SK-N-SH (cell line): ENCODE measurements around the gene RPRM. TPM values are rescaled to one million over a fixed set of nuclear protein-coding genes. Genes with fewer than 3 reads are reported as not detected.

Experiments used
- CTCF ChIA-PET: fragments of 300-600, 350-600 bp; formaldehyde crosslinking; extraction: SDS; loops from one replicate; lab custom pipeline; 2021; lab: Yijun Ruan, JAX
- POLR2A ChIA-PET: fragments of 350-600 bp; sonication (Branson Sonifier 250); formaldehyde crosslinking; extraction: SDS; loops from one replicate; lab custom pipeline; 2020; ENCODE audit warnings: antibody characterized with exemption, inconsistent platforms; lab: Yijun Ruan, JAX
- DNase-seq: peaks from one replicate; pipeline ENCODE4 v3.0.0; 2012
- H2AFZ ChIP-seq: fragments of 200-600 bp; sonication (generic); 2 replicates; pipeline ENCODE4 v1.8.1; 2016; ENCODE audit warnings: antibody characterized with exemption, mild to moderate bottlenecking, low read depth
- H3F3A ChIP-seq: fragments of 200-600 bp; sonication (generic); replicated peaks from 2 replicates; pipeline ENCODE3; 2016; ENCODE audit warnings: antibody characterized with exemption, mild to moderate bottlenecking; ENCODE audit not compliant: insufficient read depth
- H3K27ac ChIP-seq, 2 experiments: fragments of 200-500 bp in 1 of 2; fragments of 200-600 bp in 1 of 2; sonication (Bioruptor generic) in 1 of 2; sonication (generic), shearing (Covaris generic) in 1 of 2; 2 replicates each; pipeline versions ENCODE4 v1.5.1 to v1.6.1; 2014 to 2016; ENCODE audit warnings: low read depth in 2 of 2, inconsistent platforms in 1 of 2, low read length in 1 of 2, mild to moderate bottlenecking in 1 of 2, mixed read lengths in 1 of 2
- H3K27me3 ChIP-seq: fragments of 200-600 bp; sonication (generic), shearing (Covaris generic); 2 replicates; pipeline ENCODE4 v1.6.1; 2016; ENCODE audit warnings: mixed run types; ENCODE audit not compliant: insufficient read depth
- H3K36me3 ChIP-seq, 2 experiments: fragments of 200-500 bp in 1 of 2; fragments of 200-600 bp in 1 of 2; sonication (Bioruptor generic) in 1 of 2; sonication (generic) in 1 of 2; replicated peaks in 1 of 2; 2 replicates each; pipeline versions ENCODE3 to v1.5.1; 2014 to 2016; ENCODE audit warnings: low read length in 1 of 2, mild to moderate bottlenecking in 1 of 2; ENCODE audit not compliant: insufficient read depth in 2 of 2, control insufficient read depth in 1 of 2
- H3K4me1 ChIP-seq, 2 experiments: fragments of 200-500 bp in 1 of 2; fragments of 200-600 bp in 1 of 2; sonication (Bioruptor generic) in 1 of 2; sonication (generic), shearing (Covaris generic) in 1 of 2; 2 replicates each; pipeline versions ENCODE4 v1.5.1 to v1.6.1; 2014 to 2016; ENCODE audit warnings: low read depth in 1 of 2, low read length in 1 of 2, mixed run types in 1 of 2; ENCODE audit not compliant: insufficient read depth in 2 of 2, control insufficient read depth in 1 of 2
- H3K4me2 ChIP-seq: fragments of 200-600 bp; sonication (generic), shearing (Covaris generic); 2 replicates; pipeline ENCODE4 v1.6.1; 2017; ENCODE audit warnings: mixed run types
- H3K4me3 ChIP-seq, 2 experiments: fragments of 200-500 bp in 1 of 2; fragments of 200-600 bp in 1 of 2; sonication (Bioruptor generic) in 1 of 2; sonication (generic), shearing (Covaris generic) in 1 of 2; 2 replicates each; pipeline versions ENCODE4 v1.5.1 to v1.8.1; 2014 to 2016; ENCODE audit warnings: low read depth in 2 of 2, inconsistent platforms in 1 of 2, low read length in 1 of 2, mild to moderate bottlenecking in 1 of 2, mixed read lengths in 1 of 2, moderate library complexity in 1 of 2
- H3K79me2 ChIP-seq: fragments of 200-600 bp; sonication (generic); 2 replicates; pipeline ENCODE4 v1.8.1; 2017; ENCODE audit warnings: mild to moderate bottlenecking; ENCODE audit not compliant: insufficient read depth
- H3K9ac ChIP-seq: fragments of 200-600 bp; sonication (generic); 2 replicates; pipeline ENCODE4 v1.6.1; 2017; ENCODE audit warnings: mixed run types
- H3K9me2 ChIP-seq: fragments of 200-600 bp; sonication (generic); 2 replicates; pipeline ENCODE4 v1.6.1; 2017; ENCODE audit warnings: mixed run types
- H3K9me3 ChIP-seq: fragments of 200-600 bp; sonication (generic); 2 replicates; pipeline ENCODE4 v1.6.1; 2017; ENCODE audit warnings: mixed run types, mild to moderate bottlenecking, moderate library complexity
- H4K20me1 ChIP-seq: fragments of 200-600 bp; sonication (generic); 2 replicates; pipeline ENCODE4 v1.6.1; 2017; ENCODE audit warnings: mild to moderate bottlenecking, mixed run types; ENCODE audit not compliant: insufficient read depth
- CHD2 ChIP-seq: fragments of 150-350 bp; IDR thresholded peaks from 2 replicates; pipeline ENCODE4 v1.6.1; 2018; ENCODE audit warnings: low read length; ENCODE audit not compliant: partially characterized antibody
- ELF1 ChIP-seq: IDR thresholded peaks from 2 replicates; pipeline ENCODE4 v1.4.0; 2012
- EP300 ChIP-seq, 2 experiments: IDR thresholded peaks; 2 replicates each; pipeline versions ENCODE4 v1.4.0 to v1.6.1; 2012; ENCODE audit warnings: borderline replicate concordance in 1 of 2, low read depth in 1 of 2, low read length in 1 of 2
- EZH2phosphoT487 ChIP-seq: fragments of 200-600 bp; sonication (generic); IDR thresholded peaks from 2 replicates; pipeline ENCODE4 v1.6.1; 2017; ENCODE audit warnings: low read depth, mixed run types, mild to moderate bottlenecking, antibody characterized with exemption, moderate library complexity, borderline replicate concordance
- FOSL2 ChIP-seq: IDR thresholded peaks from 2 replicates; pipeline ENCODE4 v1.4.0; 2012; ENCODE audit warnings: low read depth, mild to moderate bottlenecking, moderate library complexity, borderline replicate concordance
- FOXM1 ChIP-seq: IDR thresholded peaks from 2 replicates; pipeline ENCODE4 v1.4.0; 2012; ENCODE audit warnings: low read depth, mild to moderate bottlenecking
- GABPA ChIP-seq: IDR thresholded peaks from 2 replicates; pipeline ENCODE4 v1.4.0; 2012; ENCODE audit warnings: low read depth, mild to moderate bottlenecking
- GATA2 ChIP-seq: sonication (generic); formaldehyde crosslinking; IDR thresholded peaks from 2 replicates; pipeline ENCODE4 v1.5.0; 2020; ENCODE audit warnings: mild to moderate bottlenecking, missing genetic modification reagents
- MEF2A ChIP-seq: IDR thresholded peaks from 2 replicates; pipeline ENCODE4 v1.4.0; 2012; ENCODE audit warnings: low read depth, borderline replicate concordance
- NFIC ChIP-seq: IDR thresholded peaks from 2 replicates; pipeline ENCODE4 v1.4.0; 2012; ENCODE audit warnings: borderline replicate concordance
- NRF1 ChIP-seq: IDR thresholded peaks from 2 replicates; pipeline ENCODE4 v1.6.1; 2012; ENCODE audit warnings: low read depth, mild to moderate bottlenecking, low read length
- RCOR1 ChIP-seq: fragments of 150-350 bp; IDR thresholded peaks from 2 replicates; pipeline ENCODE4 v1.6.1; 2017; ENCODE audit warnings: antibody characterized with exemption, low read length
- RFX5 ChIP-seq: IDR thresholded peaks from 2 replicates; pipeline ENCODE4 v1.6.1; 2012; ENCODE audit warnings: mild to moderate bottlenecking, improper control_type of control experiment, low read length
- RXRA ChIP-seq: IDR thresholded peaks from 2 replicates; pipeline ENCODE4 v1.4.0; 2012; ENCODE audit warnings: low read depth, mild to moderate bottlenecking, borderline replicate concordance
- SMC3 ChIP-seq: IDR thresholded peaks from 2 replicates; pipeline ENCODE4 v1.6.1; 2012; ENCODE audit warnings: low read depth, low read length, improper control_type of control experiment
- YY1 ChIP-seq: IDR thresholded peaks from 2 replicates; pipeline ENCODE4 v1.4.0; 2012; ENCODE audit warnings: low read depth, mild to moderate bottlenecking
- WGBS: methylation state at CpG from one replicate; pipeline ENCODE4 v1.1.6; 2017; ENCODE audit warnings: low lambda C conversion rate; 5-methylcytosine and 5-hydroxymethylcytosine counted together
- polyA plus RNA-seq, 3 experiments: library from polyadenylated mRNA; depleted of rRNA; stranded (reverse); fragments of >200 nt; gene quantifications; 2 replicates each; pipeline ENCODE4 v1.2.3, GENCODE V29; 2012
- TF ChIP-seq, protein P1 (sequence below): IDR thresholded peaks from 2 replicates; pipeline ENCODE4 v1.4.0; 2012; ENCODE audit warnings: low read depth
- TF ChIP-seq, protein P2 (sequence below): IDR thresholded peaks from 2 replicates; pipeline ENCODE4 v1.4.0; 2012; ENCODE audit warnings: low read depth, borderline replicate concordance
- TF ChIP-seq, protein P3 (sequence below): fragments of 200-600 bp; sonication (generic); IDR thresholded peaks from 2 replicates; pipeline ENCODE4 v1.6.1; 2017; ENCODE audit warnings: antibody characterized with exemption, mild to moderate bottlenecking, moderate library complexity
- TF ChIP-seq, protein P4 (sequence below): IDR thresholded peaks from 2 replicates; pipeline ENCODE4 v1.4.0; 2012; ENCODE audit warnings: low read depth, borderline replicate concordance
- TF ChIP-seq, protein P5 (sequence below): fragments of 150-350 bp; IDR thresholded peaks from 2 replicates; pipeline ENCODE4 v1.6.1; 2017; ENCODE audit warnings: antibody characterized with exemption, low read length, low read depth, borderline replicate concordance
- TF ChIP-seq, protein P6 (sequence below): IDR thresholded peaks from 2 replicates; pipeline ENCODE4; 2012

Gene RPRM
- polyA plus RNA-seq, 1 of the 3 experiments (the other 2 are of a cell fraction): 0.03 TPM

DNA sequence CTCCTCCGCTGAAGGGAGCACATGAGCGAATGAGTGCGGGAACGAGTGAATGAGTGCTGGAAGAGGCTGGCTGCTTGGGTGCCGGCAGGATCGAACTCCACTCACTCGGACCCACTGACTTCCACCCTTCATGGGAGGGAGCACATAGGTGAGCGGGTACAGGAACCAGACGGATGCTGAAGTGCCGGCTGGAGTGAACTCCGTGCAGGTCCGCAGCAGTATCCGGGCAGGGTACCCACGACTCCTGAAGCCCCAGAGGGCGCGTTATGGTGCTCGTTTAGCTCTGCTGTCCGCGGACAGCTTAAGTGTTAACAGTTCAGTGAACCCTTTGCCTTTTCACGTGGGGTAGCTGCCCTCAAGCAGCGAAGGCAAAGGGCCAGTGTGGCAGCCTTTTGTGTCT is 23.2 kb downstream of the RPRM start:
- no peaks in the 10 kb centered on the region for H3K79me2 ChIP-seq
- no peak overlapping the region for H3K4me2 ChIP-seq
- no peak overlapping the region for H3K4me3 ChIP-seq
- ChIA-PET CTCF (no interaction called here), POLR2A (no interaction called here)
- TF ChIP-seq RFX5 (no peak), EZH2phosphoT487 (no peak), NFIC (no peak), EP300 (IDR thresholded peaks at IDR 0.05; ENCODE audit: borderline replicate concordance in 1 of 2, low read depth in 1 of 2, low read length in 1 of 2) (no peak), NRF1 (no peak), CHD2 (no peak), RXRA (no peak), MEF2A (no peak), ELF1 (no peak)
- TF ChIP-seq, protein P1, sequence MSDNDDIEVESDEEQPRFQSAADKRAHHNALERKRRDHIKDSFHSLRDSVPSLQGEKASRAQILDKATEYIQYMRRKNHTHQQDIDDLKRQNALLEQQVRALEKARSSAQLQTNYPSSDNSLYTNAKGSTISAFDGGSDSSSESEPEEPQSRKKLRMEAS: no peak
- TF ChIP-seq, protein P2, sequence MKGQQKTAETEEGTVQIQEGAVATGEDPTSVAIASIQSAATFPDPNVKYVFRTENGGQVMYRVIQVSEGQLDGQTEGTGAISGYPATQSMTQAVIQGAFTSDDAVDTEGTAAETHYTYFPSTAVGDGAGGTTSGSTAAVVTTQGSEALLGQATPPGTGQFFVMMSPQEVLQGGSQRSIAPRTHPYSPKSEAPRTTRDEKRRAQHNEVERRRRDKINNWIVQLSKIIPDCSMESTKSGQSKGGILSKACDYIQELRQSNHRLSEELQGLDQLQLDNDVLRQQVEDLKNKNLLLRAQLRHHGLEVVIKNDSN: no peak
- TF ChIP-seq, protein P3, sequence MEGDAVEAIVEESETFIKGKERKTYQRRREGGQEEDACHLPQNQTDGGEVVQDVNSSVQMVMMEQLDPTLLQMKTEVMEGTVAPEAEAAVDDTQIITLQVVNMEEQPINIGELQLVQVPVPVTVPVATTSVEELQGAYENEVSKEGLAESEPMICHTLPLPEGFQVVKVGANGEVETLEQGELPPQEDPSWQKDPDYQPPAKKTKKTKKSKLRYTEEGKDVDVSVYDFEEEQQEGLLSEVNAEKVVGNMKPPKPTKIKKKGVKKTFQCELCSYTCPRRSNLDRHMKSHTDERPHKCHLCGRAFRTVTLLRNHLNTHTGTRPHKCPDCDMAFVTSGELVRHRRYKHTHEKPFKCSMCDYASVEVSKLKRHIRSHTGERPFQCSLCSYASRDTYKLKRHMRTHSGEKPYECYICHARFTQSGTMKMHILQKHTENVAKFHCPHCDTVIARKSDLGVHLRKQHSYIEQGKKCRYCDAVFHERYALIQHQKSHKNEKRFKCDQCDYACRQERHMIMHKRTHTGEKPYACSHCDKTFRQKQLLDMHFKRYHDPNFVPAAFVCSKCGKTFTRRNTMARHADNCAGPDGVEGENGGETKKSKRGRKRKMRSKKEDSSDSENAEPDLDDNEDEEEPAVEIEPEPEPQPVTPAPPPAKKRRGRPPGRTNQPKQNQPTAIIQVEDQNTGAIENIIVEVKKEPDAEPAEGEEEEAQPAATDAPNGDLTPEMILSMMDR: no peak
- DNase-seq: no peak
- H3K36me3 ChIP-seq: no peaks in the 10 kb centered on the region
- no peak overlapping the region for H3K27ac ChIP-seq
- no peaks in the 10 kb centered on the region; the same call in 1 of the 2 replicates for H3K27me3 ChIP-seq
- H3K9me2 ChIP-seq: no peaks in the 10 kb centered on the region
- H2AFZ ChIP-seq: no peak overlapping the region
- WGBS: 33% methylated on average over 20 of the region's 21 CpGs
- no peak overlapping the region for H3K9ac ChIP-seq
- H3K9me3 ChIP-seq: no peaks in the 10 kb centered on the region
- no peaks in the 10 kb centered on the region for H4K20me1 ChIP-seq
- no peaks in the 10 kb centered on the region for H3K4me1 ChIP-seq
- H3F3A ChIP-seq: no peaks in the 10 kb centered on the region

DNA sequence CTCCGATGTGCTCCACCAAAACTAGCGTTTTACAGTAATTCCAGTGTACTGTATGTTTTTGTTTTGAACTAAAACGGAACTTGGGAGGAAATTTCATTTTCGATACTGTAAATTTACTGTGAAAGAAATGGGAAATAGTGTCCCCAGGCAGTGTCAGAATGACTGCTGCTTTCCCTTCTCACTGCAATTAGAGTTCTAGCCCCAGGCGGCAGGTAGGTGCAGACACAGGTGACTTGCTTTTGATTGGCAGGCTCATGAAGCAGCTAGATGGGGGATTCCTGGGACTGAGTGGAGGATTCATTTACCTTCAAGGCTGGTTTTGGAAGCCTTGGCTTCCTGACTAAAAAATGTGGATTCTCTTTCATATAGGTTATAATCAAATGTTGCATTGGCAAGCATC is 27.0 kb downstream of the RPRM start:
- Histone ChIP-seq H3F3A (no peaks in the 10 kb centered on the region), H3K79me2 (no peaks in the 10 kb centered on the region), H3K27ac (no peak overlapping the region), H2AFZ (no peak overlapping the region), H3K27me3 (no peaks in the 10 kb centered on the region; the same call in 1 of the 2 replicates), H3K4me2 (no peak overlapping the region), H3K4me3 (no peak overlapping the region), H3K9ac (no peak overlapping the region), H4K20me1 (no peaks in the 10 kb centered on the region), H3K9me3 (no peaks in the 10 kb centered on the region), H3K9me2 (no peaks in the 10 kb centered on the region), H3K4me1 (no peaks in the 10 kb centered on the region), H3K36me3 (no peaks in the 10 kb centered on the region)
- no peak for DNase-seq
- whole genome bisulfite sequencing: 10% methylated on average over 5 of the region's 5 CpGs
- ChIA-PET POLR2A (no interaction called here), CTCF (interaction anchor here (0.7 kb wide), 1 partner anchor 14 kb away, joined by 3 read pairs; no protein-coding TSS in a partner anchor)
- TF ChIP-seq FOXM1 (no peak), SMC3 (no peak), FOSL2 (no peak), GATA2 (CRISPR knock-in tag) (no peak), GABPA (no peak), RCOR1 (no peak), YY1 (no peak), RXRA (no peak), RFX5 (no peak)
- TF ChIP-seq, protein P4, sequence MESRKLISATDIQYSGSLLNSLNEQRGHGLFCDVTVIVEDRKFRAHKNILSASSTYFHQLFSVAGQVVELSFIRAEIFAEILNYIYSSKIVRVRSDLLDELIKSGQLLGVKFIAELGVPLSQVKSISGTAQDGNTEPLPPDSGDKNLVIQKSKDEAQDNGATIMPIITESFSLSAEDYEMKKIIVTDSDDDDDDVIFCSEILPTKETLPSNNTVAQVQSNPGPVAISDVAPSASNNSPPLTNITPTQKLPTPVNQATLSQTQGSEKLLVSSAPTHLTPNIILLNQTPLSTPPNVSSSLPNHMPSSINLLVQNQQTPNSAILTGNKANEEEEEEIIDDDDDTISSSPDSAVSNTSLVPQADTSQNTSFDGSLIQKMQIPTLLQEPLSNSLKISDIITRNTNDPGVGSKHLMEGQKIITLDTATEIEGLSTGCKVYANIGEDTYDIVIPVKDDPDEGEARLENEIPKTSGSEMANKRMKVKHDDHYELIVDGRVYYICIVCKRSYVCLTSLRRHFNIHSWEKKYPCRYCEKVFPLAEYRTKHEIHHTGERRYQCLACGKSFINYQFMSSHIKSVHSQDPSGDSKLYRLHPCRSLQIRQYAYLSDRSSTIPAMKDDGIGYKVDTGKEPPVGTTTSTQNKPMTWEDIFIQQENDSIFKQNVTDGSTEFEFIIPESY: no peak
- TF ChIP-seq, protein P5, sequence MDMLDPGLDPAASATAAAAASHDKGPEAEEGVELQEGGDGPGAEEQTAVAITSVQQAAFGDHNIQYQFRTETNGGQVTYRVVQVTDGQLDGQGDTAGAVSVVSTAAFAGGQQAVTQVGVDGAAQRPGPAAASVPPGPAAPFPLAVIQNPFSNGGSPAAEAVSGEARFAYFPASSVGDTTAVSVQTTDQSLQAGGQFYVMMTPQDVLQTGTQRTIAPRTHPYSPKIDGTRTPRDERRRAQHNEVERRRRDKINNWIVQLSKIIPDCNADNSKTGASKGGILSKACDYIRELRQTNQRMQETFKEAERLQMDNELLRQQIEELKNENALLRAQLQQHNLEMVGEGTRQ: no peak
- TF ChIP-seq, protein P6, sequence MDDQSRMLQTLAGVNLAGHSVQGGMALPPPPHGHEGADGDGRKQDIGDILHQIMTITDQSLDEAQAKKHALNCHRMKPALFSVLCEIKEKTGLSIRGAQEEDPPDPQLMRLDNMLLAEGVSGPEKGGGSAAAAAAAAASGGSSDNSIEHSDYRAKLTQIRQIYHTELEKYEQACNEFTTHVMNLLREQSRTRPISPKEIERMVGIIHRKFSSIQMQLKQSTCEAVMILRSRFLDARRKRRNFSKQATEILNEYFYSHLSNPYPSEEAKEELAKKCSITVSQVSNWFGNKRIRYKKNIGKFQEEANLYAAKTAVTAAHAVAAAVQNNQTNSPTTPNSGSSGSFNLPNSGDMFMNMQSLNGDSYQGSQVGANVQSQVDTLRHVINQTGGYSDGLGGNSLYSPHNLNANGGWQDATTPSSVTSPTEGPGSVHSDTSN: no peak
